GM19351 (cell line): ENCODE data around the gene BABAM2.
"Not testable (repeated sequence)": the region's sequence is repeated elsewhere in the genome, so short reads cannot be mapped to it uniquely, and the experiment has no call there.

ENCODE experiments used
- ATAC-seq: cut with Tn5 transposase; IDR thresholded peaks from one replicate; pipeline ENCODE4 v1.9.1; 2021; ENCODE audit warnings: mild to moderate bottlenecking, moderate library complexity; ENCODE audit not compliant: unreplicated experiment

Gene BABAM2

DNA sequence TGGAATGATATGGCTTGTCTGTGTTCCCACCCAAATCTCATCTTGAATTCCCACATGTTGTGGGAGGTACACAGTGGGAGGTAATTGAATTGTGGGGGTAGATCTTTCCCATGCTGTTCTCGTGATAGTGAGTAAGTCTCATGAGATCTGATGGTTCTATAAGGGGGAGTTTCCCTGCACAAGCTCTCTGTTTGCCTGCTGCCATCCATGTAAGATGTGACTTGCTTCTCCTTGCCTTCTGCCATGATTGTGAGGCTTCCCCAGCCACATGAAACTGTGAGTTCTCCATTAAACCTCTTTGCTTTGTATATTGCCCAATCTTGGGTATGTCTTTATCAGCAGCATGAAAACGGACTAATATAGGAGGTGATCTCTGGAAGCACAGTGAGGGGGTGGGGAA lies 78.4 kb downstream of the BABAM2 start:
- not testable (repeated sequence) for ATAC-seq

DNA sequence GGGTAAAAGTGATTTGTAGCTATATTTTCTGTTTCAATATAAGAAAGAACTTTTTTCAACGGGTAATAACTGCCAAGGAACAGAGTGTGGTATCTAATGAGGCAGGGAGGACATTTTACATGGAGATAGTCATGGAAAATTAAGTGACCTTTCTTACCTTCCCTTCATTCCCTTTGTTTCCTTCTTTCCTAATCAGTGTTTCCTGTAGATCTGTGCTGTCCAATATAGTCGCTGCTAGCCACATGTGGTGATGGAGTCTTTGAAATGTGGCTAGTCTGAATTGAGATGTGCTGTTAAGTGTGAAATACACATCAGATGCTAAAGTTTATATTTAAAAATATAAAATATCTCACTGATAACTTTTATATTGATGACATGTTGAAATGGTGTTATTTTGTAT lies 81.8 kb downstream of the BABAM2 start:
- no peak for ATAC-seq

- ATAC-seq = no peak
Measured at GRCh38 chr2:27973592-27973991, 83.1 kb downstream of the BABAM2 start.

- ATAC-seq = no peak
Measured at GRCh38 chr2:27976308-27976707, 85.8 kb downstream of the BABAM2 start.

GRCh38 chr2:27977731-27978312 lies 87.3 kb downstream of the BABAM2 start:
- no peak for ATAC-seq

- ATAC-seq = not testable (repeated sequence)
Measured at GRCh38 chr2:27978761-27979160, 88.2 kb downstream of the BABAM2 start.

- ATAC-seq = no peak
Measured at GRCh38 chr2:27980242-27980641, 89.7 kb downstream of the BABAM2 start.

GRCh38 chr2:27984153-27984552 lies 93.6 kb downstream of the BABAM2 start:
- no peak for ATAC-seq

DNA sequence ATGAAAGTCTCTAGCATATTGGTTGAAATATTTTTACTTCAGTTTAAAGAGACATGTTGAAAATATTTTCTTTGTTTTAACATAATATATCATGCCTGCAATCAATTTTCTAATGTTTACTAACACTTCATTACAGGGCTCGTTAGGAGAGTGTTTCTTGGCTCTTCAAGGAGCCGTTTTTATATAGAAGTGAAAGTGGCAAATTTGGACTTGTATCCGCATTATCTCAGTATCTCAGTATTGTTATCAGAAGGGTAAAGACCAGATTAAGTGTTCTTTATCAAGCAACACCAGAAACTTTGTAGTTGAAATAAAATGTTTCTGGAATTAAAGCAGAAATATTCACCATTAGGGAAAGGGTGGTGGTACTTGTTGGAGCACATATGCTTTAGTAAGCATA lies 97.8 kb downstream of the BABAM2 start:
- no peak for ATAC-seq

- no peak for ATAC-seq
Measured at GRCh38 chr2:27988718-27989117, 98.2 kb downstream of the BABAM2 start.

DNA sequence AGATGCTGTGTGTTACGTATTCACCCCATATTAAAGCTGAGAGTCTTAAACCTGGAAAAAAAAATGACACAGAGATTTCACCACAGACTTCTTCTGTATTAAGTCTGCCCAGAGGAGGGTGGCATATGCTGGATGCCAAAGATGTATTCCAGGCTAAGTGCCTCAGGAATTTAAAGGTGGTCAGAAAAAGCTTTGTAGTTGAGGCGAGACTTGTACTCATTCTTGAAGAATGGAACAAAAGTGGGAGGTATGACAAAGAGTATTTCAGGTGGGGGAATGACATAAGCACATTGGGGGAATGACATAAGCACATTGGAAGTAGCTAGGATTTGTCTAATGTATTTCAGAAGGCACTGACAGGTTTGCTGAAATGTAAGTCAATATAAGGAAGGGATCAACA lies 98.6 kb downstream of the BABAM2 start:
- no peak for ATAC-seq

- no peak for ATAC-seq
Measured at GRCh38 chr2:27990030-27990590, 99.6 kb downstream of the BABAM2 start.

DNA sequence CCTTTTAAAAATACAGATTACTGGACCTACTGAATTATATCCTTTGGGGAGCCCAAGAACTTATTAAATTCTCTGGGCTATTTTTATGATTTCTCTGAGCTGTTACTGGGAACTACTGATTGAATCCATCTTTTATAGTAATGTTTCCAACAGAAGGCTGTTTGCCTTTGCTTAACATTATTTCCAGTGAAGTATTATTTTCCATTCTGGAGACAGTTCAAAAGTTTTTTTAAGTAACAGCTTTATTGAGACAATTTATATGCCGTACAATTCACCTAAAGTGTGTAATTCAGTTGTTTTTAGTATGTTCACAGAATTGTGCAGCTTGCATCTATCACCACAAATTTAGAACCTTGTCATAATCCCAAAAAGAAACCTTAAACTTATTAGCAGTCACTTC lies 100.6 kb downstream of the BABAM2 start:
- ATAC-seq = no peak

DNA sequence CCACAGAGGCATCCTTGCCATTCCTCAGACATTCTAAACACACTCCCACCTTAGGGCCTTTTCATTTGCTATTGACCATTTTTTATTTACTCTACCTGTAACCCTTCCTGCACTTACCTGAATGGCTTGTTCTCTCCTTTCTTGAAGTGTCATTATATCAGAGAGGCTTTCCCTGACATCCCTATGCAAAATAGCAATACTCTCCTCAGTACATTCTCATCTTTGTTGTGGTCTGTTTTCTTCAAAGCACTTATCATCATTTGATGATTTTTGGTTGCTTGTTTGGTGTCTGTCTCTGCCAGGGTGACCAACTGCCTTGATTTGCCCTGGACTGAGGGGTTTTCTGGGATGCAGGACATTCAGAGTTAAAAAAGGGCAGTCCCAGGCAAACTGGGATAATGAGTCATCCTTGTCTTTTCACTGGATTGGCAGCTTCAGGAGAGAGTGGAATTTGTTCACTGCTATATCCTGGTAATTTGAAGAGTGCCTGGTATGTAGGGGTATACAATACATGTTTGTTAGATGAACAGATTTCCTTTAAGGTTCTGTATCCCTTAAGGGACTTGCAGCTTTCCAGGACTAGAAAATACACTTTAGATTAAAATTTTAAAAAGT lies 102.4 kb downstream of the BABAM2 start:
- no peak for ATAC-seq

DNA sequence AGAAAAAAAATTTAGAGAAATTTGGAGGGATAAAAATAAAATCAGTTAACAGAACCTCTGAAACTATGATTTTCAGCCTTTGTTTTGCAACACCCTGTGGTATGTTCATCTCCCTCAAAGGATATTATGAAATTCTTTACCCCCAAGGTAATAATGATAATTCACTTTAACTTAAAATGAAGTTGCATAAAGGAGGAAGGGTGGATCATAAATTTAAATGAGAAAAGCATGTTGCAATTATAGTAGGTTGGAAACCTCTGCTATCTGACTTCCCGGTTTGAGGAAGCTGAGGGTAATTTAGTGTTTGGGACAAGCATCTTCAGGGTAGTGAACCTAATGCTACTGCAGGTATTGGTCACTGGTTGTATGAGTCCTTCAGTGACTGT lies 102.9 kb downstream of the BABAM2 start:
- ATAC-seq = no peak

- ATAC-seq = no peak
Measured at GRCh38 chr2:27993950-27994728, 103.6 kb downstream of the BABAM2 start.

GRCh38 chr2:27996156-27996922 lies 105.8 kb downstream of the BABAM2 start:
- ATAC-seq = no peak

DNA sequence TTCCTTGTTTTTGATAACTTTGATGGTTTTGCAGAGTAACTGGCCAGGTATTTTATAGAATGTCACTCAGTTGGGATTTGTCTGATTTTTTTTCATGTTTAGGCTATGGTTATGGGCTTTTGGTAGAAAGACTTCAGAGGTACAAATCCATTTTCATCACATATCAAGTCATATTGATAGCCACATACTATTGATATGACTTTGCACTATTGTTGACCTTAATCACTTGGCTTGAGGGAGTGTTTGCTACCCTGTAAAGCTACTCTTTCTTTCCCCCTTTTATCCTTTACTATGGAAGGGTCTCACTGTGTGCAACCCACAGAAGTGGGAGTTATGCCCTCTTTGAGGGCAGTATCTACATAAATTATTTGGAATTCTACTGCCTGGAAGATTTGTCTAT lies 109.8 kb downstream of the BABAM2 start:
- no peak for ATAC-seq

- ATAC-seq = no peak
Measured at GRCh38 chr2:28002181-28002580, 111.7 kb downstream of the BABAM2 start.

GRCh38 chr2:28004086-28004485 lies 113.6 kb downstream of the BABAM2 start:
- no peak for ATAC-seq

GRCh38 chr2:28009732-28010131 lies 119.2 kb downstream of the BABAM2 start:
- no peak for ATAC-seq
